ENCODE measurements around the gene COP1. TPM values are rescaled to one million over a fixed set of nuclear protein-coding genes. Genes with fewer than 3 reads are reported as not detected.
"Not testable (repeated sequence)": the region's sequence is repeated elsewhere in the genome, so short reads cannot be mapped to it uniquely, and the experiment has no call there.

The COP1 gene
- total RNA-seq, 1 donor from 2014 or later, result 47.2 TPM

DNA sequence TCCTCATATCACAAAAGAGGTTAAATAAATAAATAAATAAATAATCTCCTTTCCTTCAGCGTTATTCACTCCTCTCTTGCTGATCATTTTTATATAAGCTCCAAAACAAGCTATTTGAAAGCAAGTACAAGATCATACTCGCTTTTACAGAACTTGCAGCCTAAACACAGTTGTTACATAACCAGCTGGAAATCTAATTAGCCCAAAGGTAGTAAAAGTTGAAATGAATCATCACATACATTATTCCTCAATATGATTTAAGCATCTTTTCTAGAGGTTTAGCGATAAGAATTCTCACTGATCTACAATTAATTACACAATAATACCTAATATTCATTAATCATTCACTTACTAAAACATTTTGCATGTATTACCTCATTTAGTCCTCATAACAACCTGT is 160.2 kb downstream of the COP1 start:
- intact Hi-C loops (cut with micrococcal nuclease), result no loop called here

- intact Hi-C loops (cut with micrococcal nuclease), result no loop called here
These were observed 163.5 kb downstream of the COP1 start for GRCh38 chr1:176043537-176043936.

GRCh38 chr1:176033881-176034280 is 173.2 kb downstream of the COP1 start:
- intact Hi-C loops (cut with micrococcal nuclease), result no loop called here

- intact Hi-C loops (cut with micrococcal nuclease), result no loop called here
These were observed 173.6 kb downstream of the COP1 start for GRCh38 chr1:176033474-176033873.

DNA sequence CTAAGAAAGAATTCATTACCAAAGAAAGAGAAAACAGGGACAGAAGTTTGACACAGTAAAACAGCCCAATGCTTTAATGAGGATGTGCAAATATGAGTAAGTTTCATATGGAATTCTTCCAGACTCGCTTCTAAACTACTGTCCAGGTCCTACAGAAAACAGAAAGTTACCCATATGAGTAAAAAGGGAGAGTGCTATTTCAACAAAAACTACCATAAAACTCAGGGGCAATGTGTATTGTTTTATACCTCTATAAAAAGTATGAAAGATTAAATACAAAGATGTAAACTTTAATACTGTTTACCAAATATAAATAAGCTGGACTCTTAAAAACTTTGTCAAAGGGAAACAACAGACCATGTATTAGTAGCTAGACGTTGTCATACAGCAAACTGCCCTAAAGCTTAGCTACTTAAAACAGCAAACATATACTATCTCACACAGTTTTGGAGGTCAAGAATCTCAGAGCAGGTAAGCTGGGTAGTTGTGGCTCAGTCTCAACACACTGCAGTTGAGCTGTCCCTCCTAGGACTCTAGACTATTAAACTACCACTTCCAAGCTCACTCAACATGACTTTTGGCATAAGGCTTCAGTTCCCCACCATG is 174.9 kb downstream of the COP1 start:
- intact Hi-C loops (cut with micrococcal nuclease), result no loop called here

DNA sequence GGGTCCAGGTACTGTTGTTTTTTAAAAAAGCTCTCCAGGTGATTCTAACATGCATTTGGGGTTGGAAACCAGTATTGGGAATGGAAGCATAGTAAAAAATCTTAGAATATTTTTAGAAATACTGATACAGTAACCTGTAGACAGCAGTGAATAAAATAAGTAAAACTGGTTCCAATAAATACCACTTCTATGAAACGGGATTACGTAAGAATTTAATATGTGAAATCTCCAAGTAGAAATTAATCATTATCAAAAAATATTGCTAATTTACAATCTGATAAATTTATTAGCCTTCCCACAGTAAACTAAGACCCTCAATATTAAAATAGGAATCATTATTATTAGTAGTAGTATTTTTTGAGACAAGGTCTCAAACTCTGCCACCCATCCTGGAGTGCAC is 177.5 kb downstream of the COP1 start:
- intact Hi-C loops (cut with micrococcal nuclease), result no loop called here

GRCh38 chr1:176029155-176029554 is 177.9 kb downstream of the COP1 start:
- intact Hi-C loops (cut with micrococcal nuclease), result no loop called here

DNA sequence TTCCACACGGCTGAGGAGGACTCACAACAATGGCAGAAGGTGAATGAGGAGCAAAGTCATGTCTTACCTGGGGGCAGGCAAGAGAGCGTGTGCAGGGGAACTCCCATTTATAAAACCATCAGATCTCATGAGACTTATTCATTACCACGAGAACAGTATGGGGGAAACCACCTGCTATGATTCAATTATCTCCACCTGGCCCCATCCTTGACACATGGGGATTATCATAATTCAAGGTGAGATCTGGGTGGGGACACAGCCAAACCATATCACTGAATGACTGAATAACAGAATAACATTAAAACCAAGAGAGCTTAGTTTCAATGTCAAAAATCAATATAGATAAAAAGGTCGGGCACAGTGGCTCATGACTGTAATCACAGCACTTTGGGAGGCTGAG is 179.2 kb downstream of the COP1 start:
- intact Hi-C loops (cut with micrococcal nuclease), result not testable (repeated sequence)

DNA sequence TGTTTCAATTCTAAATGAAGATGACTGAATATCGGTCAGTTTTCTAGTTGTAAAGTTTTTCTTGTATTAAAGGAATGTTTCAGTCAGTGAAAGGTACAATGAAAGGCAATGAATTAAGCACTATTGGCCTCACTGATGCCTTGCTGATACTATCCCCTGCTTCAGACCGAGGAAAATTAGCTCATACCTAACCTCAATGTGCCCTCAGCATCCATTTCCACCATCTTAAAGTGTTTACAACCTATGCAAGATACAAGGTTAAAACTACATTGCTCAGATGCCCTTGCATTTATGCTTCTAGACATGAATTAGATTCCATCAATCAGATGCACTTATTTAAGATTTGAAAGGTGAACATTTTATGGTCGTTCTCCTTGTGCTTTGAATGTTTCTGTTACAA is 184.5 kb downstream of the COP1 start:
- intact Hi-C loops (cut with micrococcal nuclease), result no loop called here

- intact Hi-C loops (cut with micrococcal nuclease), result no loop called here
These were observed 189.4 kb downstream of the COP1 start for GRCh38 chr1:176017722-176018121.

GRCh38 chr1:176009951-176010350 is 197.1 kb downstream of the COP1 start:
- intact Hi-C loops (cut with micrococcal nuclease), result no loop called here

DNA sequence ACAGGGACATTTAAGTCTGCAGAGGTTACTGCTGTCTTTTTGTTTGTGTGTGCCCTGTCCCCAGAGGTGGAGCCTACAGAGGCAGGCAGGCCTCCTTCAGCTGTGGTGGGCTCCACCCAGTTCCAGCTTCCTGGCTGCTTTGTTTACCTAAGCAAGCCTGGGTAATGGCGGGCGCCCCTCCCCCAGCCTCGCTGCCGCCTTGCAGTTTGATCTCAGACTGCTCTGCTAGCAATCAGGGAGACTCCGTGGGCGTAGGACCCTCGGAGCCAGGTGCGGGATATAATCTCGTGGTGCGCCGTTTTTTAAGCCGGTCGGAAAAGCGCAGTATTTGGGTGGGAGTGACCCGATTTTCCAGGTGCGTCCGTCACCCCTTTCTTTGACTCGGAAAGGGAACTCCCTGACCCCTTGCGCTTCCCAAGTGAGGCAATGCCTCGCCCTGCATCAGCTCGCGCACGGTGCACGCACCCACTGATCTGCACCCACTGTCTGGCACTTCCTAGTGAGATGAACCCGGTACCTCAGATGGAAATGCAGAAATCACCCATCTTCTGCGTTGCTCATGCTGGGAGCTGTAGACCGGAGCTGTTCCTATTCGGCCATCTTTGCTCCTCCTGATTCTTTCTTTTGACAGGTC is 199.2 kb downstream of the COP1 start:
- intact Hi-C loops (cut with micrococcal nuclease), result not testable (repeated sequence)

DNA sequence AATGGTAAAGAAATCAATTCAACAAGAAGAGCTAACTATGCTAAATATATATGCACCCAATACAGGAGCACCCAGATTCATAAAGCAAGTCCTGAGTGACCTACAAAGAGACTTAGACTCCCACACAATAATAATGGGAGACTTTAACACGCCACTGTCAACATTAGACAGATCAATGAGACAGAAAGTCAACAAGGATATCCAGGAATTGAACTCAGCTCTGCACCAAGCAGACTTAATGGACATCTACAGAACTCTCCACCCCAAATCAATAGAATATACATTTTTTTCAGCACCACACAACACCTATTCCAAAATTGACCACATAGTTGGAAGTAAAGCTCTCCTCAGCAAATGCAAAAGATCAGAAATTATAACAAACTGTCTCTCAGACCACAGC is 212.4 kb downstream of the COP1 start:
- intact Hi-C loops (cut with micrococcal nuclease), result not testable (repeated sequence)

DNA sequence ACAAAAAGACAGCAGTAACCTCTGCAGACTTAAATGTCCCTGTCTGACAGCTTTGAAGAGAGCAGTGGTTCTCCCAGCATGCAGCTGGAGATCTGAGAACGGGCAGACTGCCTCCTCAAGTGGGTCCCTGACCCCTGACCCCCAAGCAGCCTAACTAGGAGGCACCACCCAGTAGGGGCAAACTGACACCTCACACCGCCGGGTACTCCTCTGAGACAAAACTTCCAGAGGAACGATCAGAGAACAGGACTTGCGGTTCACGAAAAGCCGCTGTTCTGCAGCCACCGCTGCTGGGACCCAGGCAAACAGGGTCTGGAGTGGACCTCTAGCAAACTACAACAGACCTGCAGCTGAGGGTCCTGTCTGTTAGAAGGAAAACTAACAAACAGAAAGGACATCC is 214.3 kb downstream of the COP1 start:
- intact Hi-C loops (cut with micrococcal nuclease), result not testable (repeated sequence)

GRCh38 chr1:175992202-175992601 is 214.9 kb downstream of the COP1 start:
- intact Hi-C loops (cut with micrococcal nuclease), result not testable (repeated sequence)

DNA sequence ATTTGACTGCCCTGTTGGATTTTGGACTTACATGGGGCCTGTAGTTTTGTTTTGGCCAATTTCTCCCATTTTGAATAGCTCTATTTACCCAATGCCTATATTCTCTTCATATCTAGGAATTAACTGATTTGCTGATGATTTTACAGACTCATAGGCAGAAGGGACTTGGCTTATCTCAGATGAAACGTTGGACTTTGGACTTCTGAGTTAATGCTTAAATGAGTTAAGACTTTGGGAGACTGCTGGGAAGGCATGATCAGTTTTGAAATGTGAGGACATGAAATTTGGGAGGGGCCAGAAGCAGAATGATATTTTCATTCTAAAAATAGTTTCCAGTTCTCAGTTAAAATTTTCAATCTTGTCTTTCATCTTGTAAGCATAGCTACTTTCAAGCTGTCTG is 222.3 kb downstream of the COP1 start:
- intact Hi-C loops (cut with micrococcal nuclease), result no loop called here

- intact Hi-C loops (cut with micrococcal nuclease), result no loop called here
These were observed 222.9 kb downstream of the COP1 start for GRCh38 chr1:175984057-175984812.

GRCh38 chr1:175983363-175983762 is 223.7 kb downstream of the COP1 start:
- intact Hi-C loops (cut with micrococcal nuclease), result not testable (repeated sequence)

- intact Hi-C loops (cut with micrococcal nuclease), result no loop called here
These were observed 226.0 kb downstream of the COP1 start for GRCh38 chr1:175981128-175981527.

DNA sequence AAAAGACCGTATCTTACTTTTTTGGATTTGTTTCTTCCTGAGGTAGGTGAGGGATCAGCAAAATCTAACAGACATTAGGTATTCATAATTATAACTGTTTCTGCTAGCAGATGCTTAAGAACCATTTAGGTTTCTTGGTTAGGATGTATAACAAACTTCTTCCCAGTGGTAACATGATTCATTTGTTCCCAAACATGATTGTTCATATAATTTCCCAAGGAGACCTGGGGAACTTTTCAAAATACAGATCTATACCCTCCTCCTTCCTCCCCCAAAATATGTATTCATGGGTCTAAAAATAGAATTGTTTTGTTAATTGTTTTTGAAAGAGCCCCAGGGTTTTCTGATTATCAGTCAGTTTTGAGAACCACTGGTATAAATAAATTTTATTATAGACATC is 228.2 kb downstream of the COP1 start:
- intact Hi-C loops (cut with micrococcal nuclease), result no loop called here

GRCh38 chr1:175978476-175978875 is 228.6 kb downstream of the COP1 start:
- intact Hi-C loops (cut with micrococcal nuclease), result no loop called here

DNA sequence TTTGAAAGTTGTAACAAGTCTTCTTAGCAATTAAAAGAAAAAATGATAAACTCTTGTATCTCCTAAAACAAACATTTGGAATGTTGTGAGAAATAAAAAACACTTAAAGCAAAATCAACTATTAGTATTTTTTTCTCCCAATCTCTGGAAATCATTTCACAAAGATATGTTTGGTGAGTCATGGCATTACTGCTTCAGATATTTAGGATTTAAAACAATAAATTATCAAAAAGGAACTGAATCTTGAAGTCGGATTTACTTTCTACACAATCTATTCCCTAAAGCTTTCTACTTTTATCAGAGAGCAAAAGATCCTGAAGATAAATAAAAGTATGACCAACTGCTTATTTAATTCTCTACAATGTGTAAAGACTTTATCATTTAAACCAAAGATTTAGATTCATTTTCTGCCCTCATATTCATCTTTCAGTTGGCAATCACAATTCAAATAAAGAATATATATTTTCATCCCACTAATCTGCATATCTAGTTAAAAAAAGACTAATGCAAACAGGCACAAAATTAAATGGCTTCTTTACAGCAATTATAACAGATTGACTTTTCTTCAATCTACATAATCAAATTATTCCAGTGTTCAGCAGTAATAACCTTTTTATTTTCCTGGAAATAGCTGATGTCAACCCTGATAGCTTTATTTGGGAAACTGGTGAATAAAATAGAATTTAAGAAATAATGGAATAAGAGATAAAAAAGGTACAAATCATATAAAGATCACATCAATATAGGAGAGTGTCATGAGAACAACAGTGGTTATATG is 230.0 kb downstream of the COP1 start:
- intact Hi-C loops (cut with micrococcal nuclease), result no loop called here

Data from T-helper 1 cell treated with Interleukin-12 subunit alpha and Interleukin-12 subunit beta and Interleukin-4 antibody, amounts not matched to agents 30 ng/mL and 1 ng/mL, for 36 hours (primary cell).